T follicular helper cell (primary cell): Measurements from ENCODE around the gene IMPA2.
"Not testable (repeated sequence)": the region's sequence is repeated elsewhere in the genome, so short reads cannot be mapped to it uniquely, and the experiment has no call there.

Experiments
- DNase-seq: peaks from one replicate; pipeline ENCODE4 v3.0.0-alpha.2; 2020; ENCODE audit warnings: low read depth

The IMPA2 gene

DNA sequence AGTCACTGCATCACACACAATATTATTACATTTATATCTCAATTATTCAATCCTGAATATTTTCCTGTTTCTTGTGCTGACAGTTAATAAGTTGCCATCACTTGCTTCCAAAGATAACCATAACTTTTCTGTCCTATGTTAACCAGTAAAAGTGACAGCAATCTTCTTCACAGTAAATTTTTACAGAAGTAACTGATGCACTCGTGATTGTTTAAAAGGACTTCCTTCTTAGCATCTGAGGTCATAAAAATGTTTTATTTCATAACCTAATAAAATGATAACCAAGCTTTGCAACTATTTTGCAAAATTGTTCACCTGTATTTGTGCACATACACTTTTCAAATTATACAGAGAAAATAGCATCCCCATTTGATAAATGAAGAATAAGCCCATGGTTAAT is 91.7 kb downstream of the IMPA2 start:
- DNase-seq, result no peak

DNA sequence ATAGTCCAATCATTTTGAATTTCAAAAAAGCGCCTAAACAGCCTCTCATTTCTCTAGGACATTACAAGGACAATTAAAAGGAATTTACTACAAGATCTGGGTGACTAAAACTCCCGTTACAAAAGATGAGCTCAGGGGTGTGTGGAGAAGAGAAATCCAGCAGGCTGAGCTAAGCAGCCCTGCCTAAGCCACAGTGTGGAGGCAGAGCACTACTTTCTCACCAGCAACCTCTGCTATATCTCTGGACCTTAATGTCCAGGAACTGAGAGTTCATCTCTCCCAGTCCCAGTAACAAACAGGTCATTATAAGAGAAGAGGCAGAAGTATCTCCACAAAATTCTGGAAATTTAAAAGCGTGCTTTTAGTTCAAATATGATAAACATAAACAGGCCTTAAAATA is 93.4 kb downstream of the IMPA2 start:
- no peak for DNase-seq

DNA sequence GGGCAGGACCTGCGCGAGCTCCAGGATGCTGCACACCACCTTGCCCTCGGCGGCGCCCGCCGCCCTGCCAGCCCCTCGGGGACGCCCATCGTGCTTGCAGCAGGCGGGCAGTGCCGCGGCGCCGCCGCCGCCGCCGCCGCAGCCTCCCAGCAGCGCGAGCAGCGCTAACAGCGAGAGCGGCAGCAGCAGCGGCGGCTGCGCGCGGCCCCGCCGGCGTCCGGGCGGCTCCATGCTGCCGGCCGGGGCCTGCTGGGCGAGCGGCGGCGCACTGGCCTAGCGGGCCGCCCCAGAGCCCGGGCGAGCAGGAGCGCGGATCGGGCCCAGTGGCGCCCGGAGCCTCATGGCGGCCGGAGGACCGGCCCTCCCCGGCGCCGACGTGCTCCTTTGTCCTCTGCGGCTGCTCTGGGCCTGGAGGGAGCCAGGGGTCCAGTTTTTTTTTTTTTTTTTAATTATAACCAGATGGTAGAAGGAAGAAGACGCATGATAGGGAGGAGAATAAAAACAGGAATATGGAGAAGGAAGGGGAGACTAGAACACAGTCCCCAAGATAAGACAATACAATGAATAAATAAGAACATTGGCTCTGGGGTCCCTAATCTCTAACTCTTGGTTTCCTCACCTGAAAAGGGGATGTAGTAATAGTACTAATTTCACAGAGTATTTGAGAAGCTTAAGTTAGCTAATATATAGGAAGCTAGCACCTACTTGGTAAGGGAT is 95.3 kb downstream of the IMPA2 start:
- no peak for DNase-seq

DNA sequence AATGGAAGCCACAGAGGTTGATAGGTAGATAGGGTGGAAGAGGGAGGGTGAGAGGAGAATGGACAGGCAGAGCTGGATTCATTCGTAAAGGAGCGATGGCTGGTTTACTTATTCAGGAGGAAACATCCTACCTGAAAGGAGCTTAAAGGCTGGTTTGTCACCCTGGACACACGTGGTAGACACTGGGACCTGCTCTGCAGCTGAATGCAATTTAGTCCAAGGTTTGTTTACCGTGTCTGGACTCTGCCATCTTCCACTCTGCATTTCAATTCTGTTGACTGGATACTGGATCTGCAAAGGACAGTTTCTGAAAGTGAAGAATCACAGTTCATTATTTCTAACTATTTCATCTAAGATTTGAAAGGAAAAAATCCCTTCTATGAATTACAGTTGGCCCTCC is 96.7 kb downstream of the IMPA2 start:
- DNase-seq, result not testable (repeated sequence)

DNA sequence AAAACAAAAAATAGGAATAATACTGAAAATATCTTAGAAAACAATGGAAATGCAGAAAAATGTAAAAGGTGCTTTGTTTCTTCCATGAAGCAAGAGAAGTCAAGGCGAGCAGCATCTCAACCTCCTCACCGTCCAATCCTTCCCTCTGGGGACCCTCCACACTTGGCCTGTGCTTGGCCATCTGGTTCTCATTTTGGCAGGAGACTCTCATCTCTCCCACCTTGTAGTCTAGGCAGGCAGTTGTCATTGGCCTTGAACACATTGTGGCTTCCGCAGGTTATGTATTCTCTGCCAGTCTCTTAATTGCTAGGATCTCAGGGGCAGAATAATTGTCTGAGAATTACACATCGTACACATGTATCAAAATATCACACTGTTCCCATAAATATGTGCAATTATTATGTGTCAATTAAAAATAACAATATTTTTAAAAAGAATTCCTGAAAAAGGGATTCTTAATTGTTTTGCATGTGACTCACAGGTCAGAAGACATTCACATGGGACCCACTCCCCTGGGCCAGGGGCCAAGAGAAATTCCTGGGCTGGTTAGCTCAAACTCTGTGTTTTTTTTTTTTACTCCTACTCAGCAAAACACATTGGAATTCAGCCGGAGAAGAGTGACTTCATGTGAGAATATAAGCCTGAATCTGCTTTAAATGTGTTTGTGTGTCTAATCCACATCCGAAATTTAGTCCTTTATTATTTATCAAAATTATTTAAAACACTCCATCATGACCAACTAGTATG is 98.4 kb downstream of the IMPA2 start:
- DNase-seq, result no peak
